COR-L47 (cell line): ENCODE data around the gene UMOD.
"Not testable (repeated sequence)": the region's sequence is repeated elsewhere in the genome, so short reads cannot be mapped to it uniquely, and the experiment has no call there.

Source experiments
- DNase-seq: peaks from one replicate; lab custom pipeline; 2025; lab: John Stamatoyannopoulos, UW

The UMOD gene

DNA sequence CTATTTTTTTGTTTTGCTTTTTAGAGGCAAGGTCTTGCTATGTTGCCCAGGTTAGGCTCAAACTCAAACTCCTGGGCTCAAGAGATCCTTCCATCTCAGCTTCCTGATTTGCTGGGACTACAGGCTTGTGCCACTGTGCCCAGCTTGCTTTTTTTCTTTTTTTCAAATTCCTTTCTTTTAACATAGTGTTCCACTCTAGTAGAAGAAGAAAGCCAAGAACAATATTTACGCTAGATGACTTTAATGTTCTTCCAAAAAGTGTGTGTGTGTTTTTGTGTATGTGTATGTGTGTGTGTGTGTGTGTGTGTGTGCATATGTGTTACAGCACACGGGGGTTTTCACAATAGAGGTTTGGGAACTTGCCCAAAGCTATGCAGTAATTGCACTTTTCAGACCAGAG lies 10.7 kb upstream of the UMOD start:
- DNase-seq, result no peak

DNA sequence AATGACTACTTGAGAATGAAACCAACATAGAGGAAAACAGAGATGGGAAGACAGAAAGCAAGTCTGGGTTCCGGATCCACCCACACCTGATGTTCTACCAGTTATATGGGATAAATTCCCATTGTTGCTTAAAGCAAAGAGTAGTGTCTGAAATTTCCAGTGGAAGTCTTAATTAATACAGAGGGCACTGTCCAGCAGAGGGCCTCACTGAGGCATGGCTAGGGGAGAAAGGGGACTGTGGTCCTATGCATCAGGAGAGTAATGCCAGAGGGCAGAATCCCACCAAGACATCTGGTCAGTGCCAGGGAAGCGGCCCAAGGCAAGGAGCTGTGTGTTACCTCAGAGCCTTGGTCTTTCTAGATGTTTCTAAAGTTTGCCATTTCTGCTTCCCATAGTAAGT lies 7.5 kb upstream of the UMOD start:
- DNase-seq, result no peak

- no peak for DNase-seq
Observed at GRCh38 chr16:20355114-20355782, 2.7 kb upstream of the UMOD start.

DNA sequence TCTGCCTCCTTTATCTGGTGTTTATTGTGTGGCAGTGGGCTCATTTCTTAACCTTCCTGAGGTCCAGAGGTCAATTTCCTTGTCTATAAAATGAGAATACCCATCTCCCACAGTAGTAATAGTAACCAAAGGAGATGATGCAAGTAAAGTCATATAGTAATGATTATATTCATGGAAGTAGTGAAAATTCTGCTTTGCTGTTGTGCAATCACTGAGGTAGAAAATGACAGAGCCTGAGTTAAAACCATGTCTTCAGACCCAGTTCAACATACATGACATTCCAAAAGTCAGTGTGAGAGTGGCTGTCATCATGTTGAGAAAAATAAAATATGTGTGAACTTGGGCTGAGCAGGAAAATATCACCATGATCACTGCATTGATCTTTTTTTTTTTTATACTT lies 864 bp upstream of the UMOD start:
- DNase-seq, result no peak

GRCh38 chr16:20349615-20350014 lies 2.9 kb downstream of the UMOD start:
- DNase-seq, result no peak

GRCh38 chr16:20348365-20349185 lies 3.9 kb downstream of the UMOD start:
- no peak for DNase-seq

DNA sequence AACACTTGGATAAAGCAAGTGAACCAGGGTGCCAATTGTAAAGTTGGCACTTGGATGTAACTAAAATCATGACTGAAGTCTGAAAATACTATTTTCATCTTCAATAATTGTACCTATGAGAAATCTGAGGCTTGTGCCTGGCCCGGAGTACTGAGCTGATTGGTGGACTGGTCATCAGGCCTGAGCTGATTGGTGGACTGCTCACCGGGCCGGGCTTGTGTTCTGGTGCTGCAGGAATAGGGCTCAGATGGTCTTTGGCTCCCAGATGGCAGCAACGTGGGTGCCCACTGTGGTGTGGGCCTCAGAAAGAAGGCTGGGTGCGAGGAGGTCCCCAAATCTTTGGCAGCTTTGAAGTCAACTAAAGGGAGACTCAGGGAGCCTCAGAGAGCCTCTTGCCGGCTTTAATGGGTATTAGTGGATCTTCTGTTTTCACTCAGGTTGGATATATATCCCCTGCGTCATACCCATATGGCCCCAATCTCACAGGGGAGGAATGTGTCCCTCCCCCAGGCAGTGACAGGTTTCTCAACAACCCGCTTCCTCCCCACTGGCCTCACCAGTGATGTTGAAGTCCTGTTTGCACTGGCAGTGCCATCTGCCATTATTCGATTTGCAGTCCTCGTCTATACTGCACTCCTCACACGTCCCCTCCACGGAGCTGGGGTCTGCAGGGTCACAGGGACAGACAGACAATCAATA lies 4.7 kb downstream of the UMOD start:
- DNase-seq, result no peak

DNA sequence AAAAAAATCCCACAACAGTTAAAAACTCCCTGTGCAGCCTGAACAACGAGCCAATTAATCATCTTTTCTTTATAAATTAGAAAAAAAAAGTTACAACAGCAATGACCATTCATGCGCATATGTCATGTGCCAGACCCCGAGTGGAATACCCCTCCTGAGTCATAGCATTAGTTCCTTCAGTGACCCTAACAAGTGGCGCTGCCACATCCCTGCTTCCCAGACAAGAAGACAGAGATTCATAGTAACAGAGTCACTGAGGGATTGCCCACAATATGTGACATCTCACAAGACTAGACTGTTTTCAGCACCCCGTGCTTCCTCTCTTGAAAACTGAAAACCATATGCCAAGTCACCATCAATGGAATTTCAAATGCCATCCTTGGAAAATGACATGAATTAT lies 7.9 kb downstream of the UMOD start:
- DNase-seq, result no peak

GRCh38 chr16:20339744-20340143 lies 12.8 kb downstream of the UMOD start:
- DNase-seq, result no peak

DNA sequence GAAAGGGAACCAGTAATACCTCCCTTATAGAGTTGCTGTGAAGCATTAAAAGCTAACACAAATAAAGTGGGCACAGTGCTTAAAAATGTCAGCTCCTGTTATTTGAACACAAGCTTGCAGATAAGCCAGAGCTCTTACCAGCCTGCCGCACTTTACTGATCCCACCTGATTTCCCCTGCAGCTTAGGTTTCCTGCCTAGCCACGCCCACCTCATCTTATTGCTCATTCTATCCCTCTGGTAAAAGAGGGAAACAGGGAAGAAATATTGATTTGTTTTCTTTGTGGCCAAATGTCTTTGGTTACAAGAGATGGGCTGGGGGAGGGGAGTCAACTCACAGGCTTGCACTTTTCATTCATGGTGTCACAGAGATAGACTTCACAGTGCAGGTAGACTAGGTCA lies 15.6 kb downstream of the UMOD start:
- DNase-seq, result no peak

- DNase-seq, result no peak
Observed at GRCh38 chr16:20334396-20334795, 18.1 kb downstream of the UMOD start.

DNA sequence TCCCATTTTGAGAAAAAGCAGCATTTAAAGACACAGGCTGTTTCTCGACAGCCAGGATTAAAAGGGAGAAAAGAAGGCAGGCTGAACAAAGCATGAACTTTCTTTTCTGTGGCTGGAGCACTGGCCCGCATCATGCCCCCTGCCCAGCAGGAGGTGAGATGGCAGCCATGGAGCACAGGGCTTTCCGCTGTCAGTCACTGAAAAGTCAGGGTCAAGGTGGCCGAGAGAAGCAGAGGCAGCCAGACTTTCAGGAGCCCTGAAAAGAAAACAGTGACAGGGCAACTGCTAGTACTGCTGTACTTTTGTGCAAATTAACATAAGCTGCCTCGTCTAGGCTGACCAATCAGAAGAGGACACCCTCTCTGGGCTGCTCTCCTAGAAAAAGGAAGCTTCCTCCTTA lies 19.4 kb downstream of the UMOD start:
- DNase-seq, result no peak

DNA sequence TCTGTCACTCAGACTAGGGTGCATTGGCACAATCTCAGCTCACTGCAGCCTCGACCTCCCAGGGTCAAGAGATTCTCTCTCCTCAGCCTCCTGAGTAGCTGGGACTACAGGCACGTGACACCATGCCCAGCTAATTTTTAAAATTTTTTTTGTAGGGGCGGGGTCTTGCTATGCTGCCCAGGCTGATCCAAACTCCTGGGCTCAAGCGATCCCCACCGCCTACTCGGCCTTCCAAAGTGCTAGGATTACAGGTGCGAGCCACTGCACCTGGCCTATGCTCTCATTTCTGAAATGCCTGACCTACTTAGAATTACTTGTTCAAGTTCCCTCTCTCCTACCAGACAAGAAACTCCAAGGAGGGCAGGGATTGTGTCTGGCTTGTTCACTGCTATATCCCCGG lies 20.1 kb downstream of the UMOD start:
- DNase-seq, result no peak

DNA sequence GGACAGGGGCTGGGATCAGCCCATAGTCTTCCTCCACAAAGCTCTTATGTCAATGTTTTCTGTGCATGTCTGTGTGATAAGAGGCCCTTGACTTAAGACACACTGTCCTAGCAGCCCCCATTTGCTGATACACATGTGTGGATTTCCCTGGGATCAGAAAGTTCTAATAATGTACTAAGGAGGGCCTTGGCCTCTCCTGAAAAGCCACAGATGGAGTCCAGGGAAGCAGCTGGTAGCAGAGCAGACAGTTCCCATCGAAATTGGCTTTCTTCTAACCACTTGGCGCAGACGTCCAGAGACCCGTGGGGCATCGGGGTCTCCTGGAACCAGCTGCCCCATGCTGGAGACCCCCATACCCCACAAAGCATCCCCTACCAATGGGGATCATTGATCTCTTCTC lies 20.9 kb downstream of the UMOD start:
- no peak for DNase-seq

DNA sequence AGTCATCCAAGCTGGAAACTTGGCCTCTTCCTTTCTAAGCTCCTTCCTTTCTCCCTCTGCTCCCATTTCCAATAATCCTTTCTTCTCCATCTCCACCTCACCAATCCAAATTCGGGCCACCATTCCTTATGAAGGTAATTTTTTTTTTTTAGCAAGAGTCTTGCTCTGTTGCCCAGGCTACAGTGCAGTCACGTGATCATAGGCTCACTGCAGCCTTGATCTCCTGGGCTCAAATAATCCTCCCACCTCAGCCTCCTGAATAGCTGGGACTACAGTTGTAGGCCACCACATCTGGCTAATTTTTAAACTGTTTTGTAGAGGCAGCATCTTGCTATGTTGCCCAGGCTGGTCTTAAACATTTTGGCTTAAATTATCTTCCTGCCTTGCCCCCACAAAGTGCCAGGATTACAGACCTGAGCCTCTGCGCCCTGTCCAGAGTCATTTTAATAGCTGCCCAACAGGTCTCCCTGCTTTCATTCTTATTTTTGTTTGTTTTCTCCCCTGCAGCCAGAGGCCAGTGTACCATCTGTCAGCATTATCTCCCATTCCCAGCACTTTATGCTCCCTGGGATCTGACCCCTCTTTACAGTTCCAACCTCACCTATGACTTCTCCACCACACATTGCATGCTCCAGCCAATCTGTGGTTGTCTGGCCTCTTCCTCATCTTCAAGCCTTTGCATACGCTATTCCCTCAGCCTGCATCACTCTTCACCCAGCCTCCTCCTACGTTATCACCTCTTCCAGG lies 22.9 kb downstream of the UMOD start:
- no peak for DNase-seq

- DNase-seq, result no peak
Observed at GRCh38 chr16:20327444-20328041, 25.0 kb downstream of the UMOD start, which contains the start of gene GP2. TSS of gene GP2 (minus strand) at chr16:20327513. CDS start at chr16:20326431, 1,082 bp downstream.

DNA sequence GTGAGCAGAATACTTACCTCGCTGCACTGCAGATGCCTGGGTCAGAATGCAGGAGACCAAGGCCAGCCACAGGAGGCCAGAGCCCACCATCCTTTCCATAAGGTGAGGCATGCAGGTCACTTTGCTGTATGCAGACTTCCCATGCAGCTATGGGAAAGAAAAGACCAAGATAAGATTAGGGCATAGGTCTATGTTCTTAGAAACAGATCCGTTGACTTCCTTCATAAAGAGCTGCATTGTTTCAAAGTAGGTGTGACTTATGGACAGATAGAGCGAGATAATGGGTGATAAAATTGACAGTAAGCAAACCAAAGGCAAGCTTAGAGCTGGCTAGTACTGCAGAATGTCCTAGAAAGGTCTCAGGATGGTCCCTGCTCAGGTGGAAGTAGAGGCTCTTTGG lies 26.2 kb downstream of the UMOD start:
- DNase-seq, result no peak

GRCh38 chr16:20325005-20325404 lies 27.5 kb downstream of the UMOD start:
- no peak for DNase-seq

DNA sequence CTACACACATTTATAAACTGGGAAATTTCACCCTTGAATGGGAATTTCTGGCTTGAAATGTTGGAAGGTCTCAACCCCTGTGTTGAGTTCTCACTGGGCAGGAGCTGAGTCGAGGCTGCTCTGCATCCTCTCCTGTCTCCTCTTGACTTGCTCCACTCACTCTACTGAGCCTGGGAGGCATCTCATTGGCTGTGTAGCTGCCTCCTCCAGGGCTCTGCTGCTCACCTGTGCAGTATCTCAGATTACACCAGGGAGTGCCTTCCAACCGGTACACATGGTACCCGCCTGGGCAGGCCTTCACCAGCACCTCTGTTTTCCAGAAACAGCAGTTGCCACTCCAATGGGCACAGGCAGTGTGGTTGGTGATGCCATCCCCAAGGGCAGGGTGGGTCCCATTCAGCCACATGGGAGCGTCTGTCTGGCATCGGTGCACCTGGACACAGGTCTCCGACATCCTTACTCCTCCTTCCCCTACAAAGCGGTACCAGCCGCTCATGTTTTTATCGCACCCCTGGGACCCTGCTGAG lies 28.9 kb downstream of the UMOD start:
- DNase-seq, result no peak

GRCh38 chr16:20322696-20323095 lies 29.8 kb downstream of the UMOD start:
- DNase-seq, result no peak

- no peak for DNase-seq
Observed at GRCh38 chr16:20321671-20322070, 30.8 kb downstream of the UMOD start.

DNA sequence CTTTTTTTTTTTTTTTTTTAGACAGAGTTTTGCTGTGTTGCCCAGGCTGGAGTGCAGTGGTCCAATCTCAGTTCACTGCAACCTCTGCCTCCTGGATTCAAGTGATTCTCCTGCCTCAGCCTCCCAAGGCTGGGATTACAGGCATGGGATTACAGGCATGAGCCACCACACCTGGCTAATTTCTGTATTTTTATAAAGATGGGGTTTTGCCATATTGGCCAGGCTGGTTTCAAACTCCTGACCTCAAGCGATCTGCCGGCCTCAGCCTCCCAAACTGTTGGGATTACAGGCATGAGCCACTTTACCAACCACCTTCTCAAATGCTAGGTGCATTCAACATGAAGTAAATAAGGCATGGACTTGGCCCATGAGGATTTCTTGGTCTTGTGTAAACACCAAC lies 31.5 kb downstream of the UMOD start:
- DNase-seq, result not testable (repeated sequence)
